HG03342 (cell line): Measurements from ENCODE around the gene PRR11.
"Not testable (repeated sequence)": the region's sequence is repeated elsewhere in the genome, so short reads cannot be mapped to it uniquely, and the experiment has no call there.

Experiments
- ATAC-seq: cut with Tn5 transposase; IDR thresholded peaks from one replicate; pipeline ENCODE4 v1.9.1; 2021; ENCODE audit warnings: mild to moderate bottlenecking, moderate library complexity; ENCODE audit not compliant: unreplicated experiment

The PRR11 gene

DNA sequence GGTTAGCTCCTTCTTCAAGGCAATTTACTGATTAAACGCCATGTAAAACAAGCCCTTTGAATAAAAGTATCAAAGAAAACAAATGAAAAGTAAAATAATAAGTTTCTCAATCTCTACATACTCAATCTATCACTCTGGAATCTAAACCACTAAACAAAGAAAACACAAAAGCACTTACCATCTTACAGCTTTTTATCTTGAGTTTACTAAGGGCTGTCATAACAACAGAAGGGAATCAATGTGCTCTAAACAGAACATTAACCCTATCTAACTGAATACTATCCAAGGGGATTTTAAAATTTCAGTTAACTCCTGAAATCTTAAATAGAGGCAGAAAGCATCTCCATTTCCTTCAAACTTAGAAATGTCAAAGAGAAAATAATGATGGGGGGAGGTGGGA, 4.0 kb upstream of the PRR11 start:
- no peak for ATAC-seq

DNA sequence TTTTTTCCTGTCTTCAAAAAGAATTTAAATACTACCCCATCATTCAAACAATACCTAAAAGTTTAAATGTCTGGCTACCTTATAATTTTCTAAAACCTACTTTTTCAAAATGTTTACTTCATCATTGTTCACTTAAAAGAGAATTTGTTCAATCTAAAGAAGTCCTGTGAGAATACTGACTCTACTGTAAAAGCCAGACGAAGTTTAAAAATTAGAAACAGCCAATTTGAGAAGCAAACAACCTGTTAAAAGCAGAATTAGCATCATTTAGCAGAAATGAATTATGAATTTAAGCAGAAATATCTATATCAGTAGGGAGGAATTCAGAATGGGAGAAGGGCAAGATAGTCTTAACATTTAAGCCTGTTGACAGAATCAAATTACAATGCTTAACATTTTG, 2.6 kb upstream of the PRR11 start:
- no peak for ATAC-seq

DNA sequence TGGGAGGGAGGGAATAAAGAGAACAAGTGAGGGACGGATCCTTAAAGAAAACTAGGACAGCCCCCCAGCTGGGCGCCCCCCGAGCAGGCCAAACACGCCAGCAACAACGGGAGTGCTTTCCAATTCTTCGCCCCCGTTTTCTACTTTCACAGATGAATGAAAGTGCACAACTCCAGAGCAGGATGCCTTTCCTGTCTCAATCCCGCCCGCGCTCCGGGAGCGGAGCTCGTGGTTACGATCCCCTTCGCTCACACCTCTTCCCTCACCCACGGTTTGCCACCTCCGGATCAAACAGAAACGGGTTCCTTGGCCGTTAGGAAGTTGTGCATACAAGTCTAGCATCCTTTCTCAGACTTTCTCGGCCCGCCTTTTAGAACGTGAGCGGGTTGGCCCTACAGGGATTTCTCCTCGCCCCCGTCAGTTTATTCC, 1.2 kb upstream of the PRR11 start:
- ATAC-seq: no peak

DNA sequence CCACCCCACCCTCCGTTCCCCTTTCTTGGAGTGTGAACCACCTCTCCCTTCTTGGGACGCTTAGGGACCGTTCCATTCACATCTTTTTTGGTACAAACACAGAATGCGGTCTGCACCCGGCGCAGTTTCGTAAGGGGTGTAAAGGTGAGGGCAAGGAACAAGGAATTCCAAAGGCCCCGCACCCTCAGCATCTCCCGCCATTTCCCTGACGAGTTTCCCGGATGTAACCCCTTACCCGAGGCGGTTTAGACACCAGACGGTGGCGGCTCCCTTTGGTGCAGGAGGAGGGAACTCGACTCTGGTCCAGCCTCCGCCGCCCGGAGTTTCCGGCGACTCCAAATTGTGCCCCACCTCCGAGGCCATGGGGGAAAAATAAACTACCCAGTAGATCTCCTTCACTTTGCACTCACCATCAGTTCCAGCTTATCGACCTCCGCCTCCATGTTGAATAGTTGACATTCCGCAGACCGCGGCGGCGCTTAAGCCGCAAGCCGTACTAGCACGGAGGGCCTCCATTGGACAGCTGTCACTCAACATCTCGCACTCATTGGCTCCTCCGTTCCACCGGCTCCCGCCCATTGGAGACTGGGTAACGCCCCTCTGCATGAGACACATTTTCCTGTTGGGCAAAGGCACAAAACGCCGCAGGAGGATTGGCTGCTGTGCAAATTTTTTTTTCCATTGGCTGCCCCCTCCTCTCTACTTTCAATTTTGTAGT, 666 bp upstream of the PRR11 start, which contains the start of gene SKA2:
TSS of gene SKA2 (minus strand) at position 466 of the 718 bp plus-strand sequence. CDS start at position 443, 23 bp downstream.
- peak; percentile 78 for ATAC-seq

DNA sequence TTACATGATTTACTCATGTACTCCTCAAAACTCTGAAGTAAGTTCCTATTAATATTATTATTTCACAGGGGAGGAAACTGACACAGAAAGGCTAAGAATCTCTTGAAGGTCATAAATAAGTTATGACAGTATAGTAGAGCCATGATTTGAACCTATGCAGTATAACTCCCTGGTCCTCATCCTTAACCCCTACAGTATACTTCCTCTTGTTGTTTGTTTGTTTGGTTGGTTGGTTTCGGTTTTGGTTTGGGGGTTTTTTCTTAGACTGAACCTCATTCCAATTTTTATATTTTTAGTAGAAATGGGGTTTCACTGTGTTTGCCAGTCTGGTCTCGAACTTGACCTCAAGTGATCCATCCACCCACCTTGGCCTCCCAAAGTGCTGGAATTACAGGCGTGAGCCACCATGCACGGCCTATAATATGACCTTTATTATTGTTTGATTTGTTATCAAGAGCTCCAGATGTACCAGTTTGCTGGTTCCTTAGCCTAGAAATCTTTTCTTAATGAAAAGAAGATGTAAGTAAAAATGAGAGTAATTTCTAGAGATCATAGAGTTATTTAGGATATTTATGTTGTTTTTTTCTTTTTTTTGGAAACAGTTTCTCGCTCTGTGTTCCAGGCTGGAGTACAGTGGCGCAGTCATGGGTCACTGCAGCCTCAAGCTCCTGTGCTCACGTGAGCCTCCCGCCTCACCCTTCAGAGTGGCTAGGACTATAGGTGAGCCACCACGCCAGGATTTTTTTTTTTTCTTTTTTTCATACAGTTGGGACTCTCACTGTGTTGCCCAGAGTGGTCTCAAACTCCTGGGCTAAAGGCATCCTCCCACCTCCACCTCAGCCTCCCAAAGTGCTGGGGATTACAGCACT, 4.8 kb downstream of the PRR11 start:
- no peak for ATAC-seq

DNA sequence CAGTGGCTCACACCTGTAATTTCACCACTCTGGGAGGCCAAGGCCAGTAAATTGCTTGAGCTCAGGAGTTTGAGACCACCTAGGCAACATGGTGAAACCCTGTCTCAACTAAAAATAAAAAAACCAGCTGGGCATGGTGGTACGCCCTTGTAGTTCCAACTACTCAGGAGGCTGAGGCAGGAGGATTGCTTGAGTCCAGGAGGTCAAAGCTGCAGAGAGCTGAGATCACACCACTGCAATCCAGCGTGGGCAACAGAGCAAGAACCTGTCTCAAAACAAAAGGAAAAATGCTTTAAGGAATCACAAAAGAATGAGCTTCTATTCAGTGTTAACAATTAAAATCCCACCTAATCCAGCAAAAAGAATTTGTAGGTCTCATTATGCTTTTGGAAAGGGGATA, 5.9 kb downstream of the PRR11 start:
- no peak for ATAC-seq

DNA sequence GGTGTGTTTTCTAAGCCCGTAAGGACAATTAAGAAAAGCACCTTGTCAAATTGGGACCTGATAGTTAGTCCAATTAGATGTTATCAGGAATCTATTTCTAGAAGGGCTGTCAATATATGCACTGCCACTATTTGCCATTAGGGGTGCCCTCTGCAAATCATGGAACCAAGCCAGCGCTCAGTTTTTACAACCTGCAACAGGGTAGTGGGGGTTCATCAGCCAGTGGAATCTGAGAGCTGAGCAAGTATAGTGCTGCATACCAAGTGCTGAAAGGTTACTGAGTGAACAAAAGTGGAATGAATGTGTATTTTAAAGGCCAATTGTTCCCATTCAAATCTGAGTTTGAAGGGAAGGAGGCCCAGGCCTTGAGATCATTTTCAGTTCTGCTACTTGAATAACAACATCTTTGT, 10.4 kb downstream of the PRR11 start:
- peak; percentile 51 for ATAC-seq

DNA sequence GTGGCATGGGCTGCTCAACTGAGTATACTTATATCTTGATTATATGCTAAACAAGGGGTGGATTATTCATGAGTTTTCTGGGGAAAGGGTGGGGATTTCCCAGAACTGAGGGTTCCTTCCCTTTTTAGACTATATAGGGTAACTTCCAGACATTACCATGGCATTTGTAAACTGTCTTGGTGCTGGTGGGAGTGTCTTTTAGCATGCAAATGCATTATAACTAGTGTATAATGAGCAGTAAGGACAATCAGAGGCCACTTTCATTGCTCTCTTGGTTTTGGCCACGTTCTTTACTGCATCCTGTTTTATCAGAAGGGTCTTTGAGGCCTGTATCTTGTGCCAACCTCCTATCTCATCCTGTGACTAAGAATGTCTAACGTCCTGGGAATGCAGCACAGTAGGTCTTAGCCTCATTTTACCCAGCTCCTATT, 12.0 kb downstream of the PRR11 start:
- no peak for ATAC-seq

DNA sequence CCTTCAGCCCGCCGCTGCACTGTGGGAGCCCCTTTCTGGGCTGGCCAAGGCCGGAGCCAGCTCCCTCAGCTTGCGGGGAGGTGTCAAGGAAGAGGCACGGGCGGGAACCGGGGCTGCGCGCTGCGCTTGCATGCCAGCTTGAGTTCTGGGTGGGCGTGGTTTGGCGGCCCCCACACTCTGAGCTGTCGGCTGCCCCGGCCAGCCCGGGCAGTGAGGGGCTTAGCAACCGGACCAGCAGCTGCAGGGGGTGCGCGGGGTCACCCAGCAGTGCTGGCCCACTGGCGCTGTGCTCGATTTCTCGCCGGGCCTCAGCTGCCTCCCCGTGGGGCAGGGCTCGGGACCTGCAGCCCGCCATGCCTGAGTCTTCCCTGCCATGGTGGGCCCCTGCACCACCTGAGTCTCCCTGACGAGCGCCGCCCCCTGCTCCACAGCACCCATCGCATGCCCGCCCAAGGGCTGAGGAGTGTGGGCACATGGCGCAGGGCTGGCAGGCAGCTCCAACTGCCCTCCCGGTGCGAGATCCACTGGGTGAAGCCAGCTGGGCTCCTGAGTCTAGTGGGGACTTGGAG, 17.0 kb downstream of the PRR11 start:
- no peak for ATAC-seq

DNA sequence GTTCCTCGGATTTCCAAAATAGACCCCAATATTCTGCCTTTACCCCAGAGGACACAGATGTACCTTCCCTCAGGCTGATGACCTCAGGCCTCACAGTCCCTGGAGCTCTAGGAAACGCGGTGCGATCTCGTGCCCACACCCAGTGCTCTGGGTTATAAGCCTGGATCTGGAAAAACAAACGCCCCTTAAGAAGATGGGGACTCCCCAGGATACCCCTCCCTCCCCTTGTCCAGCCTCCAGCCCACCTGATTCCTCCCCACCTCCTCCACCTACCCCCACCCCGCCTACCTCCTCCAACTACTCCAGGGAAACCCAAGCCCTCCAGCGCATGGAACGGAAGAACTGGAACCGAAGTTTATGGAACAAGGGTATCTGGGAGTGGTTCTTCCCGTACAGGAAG, 19.1 kb downstream of the PRR11 start:
- ATAC-seq: no peak

DNA sequence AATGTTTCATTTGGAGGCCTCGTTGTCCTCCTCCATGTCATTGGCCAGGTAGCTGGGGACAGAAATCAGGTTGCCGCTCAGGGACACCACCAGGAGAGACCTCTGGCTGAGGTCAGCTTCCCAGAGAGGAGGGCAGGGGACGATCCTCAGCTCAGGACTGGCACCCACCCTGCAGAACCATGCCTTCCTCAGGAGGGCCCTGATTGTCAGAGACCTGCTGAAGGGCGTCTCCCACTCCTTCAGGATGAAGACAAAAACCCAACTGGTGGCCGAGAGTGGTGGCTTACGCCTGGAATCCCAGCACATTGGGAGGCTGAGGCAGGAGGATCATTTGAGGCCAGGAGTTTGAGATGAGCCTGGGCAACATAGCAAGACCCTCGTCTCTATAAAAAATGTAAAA, 19.5 kb downstream of the PRR11 start:
- no peak for ATAC-seq

DNA sequence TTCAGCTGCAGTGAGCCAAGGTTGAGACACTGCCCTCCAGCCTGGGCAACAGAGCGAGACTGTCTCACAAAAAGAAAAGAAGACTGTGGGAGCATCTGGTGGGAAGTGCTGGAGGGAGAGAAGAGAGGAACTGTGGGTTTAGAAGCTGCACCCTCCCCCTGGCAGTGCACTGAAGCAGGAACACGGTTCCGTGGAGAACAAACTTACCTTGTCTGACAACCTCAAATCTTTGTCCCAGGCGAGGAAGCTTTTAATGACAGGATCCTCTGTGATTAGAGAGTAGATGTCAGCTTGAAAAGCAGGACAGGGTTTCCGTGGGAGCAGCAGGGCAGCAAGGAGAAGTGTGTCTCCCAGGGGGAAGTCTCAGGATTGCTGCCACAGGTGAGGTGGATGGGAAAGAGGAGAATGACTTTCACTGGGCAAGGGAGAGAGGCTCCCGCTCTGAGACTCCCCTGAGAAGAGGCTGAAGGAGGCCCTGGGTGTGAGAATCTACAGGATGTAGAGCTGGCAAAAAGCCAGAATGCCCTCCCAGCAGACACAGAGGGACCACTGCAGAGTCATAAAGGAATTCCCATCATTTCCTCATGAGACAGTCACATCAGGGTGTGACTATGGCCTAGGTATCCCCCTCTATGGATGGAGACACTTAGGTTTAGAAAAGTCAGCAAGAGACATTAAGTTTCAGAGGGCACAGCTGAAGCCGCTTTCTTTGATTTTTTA, 22.9 kb downstream of the PRR11 start:
- ATAC-seq: no peak

DNA sequence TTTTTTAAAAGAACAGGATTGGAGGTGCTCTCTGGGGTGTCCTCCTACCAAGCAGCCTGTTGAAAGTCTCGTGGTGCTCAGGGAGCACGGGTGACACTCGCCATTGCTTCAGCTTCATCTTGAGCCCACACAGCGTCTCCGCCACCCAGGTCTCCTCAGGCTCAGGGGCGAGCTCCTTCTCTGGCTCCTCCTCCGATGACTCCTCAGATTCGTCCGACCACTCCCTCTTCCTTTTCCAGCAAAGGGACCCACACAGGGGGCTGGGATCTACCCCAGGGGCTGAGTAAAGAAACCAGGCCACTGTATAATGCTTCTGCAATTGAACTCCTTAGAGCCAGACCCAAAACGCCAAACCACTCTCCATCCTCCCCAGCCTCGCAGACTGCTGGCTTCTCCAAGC, 24.1 kb downstream of the PRR11 start:
- not testable (repeated sequence) for ATAC-seq

DNA sequence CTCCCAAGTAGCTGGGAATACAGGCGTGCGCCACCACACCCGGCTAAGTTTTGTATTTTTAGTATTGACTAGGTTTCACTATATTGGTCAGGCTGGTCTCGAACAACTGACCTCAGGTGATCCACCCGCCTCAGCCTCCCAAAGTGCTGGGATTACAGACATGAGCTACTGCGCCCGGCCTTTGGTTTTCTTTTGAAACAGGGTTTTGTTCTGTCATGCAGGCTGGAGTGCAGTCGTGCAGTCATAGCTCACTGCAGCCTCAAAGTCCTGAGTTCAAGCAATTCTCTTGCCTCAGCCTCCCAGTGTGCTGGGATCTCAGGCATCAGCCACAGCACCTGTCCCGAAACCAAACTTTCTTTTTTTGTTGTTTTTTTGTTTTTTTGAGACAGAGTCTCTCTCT, 25.1 kb downstream of the PRR11 start:
- ATAC-seq: no peak

DNA sequence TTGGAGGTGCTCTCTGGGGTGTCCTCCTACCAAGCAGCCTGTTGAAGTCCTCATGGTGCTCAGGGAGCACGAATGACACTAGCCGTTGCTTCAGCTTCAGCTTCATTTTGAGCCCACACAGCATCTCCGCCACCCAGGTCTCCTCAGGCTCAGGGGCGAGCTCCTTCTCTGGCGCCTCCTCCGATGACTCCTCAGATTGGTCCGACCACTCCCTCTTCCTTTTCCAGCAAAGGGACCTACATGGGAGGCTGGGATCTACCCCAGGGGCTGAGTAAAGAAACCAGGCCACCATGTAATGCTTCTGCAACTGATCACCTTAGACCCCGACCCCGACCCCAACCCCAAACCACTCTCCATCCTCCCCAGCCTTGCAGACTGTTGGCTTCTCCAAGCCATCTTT, 25.9 kb downstream of the PRR11 start:
- no peak for ATAC-seq

DNA sequence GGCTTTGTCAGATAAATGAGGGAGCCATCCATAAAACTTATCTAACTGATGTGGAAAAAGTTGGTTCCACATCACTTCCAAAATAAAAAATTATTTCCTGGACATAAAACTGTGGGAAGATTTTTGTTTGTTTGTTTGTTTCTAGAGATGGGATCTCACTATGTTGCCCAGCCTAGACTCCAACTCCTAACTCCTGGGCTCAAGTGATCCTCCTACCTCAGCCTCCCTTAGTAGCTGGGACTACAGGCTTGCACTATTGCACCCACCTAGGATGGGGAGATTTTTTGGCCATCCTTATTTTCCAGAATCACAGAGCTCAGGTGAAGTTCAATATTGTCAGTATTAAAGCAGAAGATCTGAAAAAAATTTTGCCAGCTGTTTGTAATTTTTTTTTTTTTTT, 30.5 kb downstream of the PRR11 start:
- ATAC-seq: no peak

DNA sequence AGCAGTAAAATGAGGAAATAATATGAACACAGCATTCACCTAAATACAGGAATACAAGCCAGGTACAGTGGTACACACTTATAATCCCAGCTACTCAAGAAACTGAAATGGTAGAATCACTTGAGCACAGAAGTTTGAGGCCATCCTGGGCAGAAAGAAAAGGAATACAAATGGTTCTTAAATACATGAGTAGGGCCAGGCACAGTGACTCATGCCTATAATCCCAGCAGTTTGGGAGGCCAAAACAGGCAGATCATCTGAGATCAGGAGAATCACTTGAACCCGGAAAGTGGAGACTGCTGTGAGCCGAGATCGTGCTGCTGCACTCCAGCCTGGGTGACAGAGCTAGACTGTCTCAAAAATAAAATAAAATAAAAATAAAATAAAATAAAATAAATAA, 31.3 kb downstream of the PRR11 start:
- no peak for ATAC-seq

DNA sequence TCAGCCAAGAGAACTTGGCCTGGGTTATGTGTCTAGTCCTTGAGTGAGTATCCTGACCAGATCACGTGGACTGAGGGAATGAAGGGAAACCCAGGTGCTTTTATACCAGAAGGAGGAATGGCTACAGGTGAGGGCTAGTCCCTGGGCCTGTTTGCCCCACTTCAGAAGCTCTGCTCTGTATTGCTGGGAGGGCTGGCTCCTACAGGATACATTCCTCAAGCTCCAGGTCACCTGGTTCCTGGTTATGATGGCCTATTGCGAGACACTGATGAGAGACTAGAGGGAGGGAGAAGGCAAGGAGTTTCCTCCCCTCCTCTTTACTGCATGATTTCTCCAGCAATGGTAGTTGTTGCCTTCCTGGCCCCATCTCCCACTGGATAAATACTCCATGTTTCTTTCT, 35.3 kb downstream of the PRR11 start:
- ATAC-seq: no peak

DNA sequence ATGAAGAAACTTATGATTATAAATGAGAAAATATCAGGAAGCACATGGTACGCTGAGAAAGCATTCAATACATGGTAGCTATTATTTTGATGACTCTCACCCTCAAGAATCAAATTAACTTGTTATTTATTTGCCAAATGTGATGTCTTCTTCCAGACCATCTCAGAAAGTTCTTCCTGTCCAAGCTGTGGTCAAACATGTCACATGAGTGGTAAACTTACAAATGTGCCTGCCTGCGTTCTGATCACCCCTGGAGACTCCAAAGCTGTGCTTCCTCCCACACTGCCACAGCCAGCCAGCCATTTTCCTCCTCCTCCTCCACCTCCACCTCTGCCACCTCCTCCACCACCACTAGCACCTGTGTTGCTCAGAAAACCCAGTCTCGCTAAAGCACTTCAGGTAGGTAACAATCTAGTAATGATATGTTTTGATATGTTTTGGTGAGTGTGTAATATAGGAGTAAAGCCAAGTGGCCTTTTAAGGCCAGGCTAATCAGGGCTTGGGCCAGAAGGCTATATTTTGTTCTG, 37.9 kb downstream of the PRR11 start:
- no peak for ATAC-seq

DNA sequence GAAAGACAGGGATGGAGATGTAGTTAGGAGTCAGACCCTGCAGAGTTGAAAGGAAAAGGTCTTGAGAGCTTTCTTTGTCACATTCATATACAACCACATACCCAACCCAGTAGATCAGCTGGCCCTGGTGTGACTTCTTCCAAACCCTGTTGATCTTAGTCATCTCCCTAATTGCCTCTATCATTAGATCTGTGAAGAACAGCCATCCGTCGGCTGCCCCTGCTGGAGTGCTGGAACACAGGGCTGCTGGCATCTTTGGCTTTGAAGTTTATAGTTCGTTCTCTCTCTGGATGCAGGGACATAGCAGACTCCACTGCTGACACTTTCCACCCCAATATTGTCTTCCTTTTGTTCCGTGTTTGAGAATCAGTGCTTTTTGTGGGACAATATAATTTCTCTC, 43.9 kb downstream of the PRR11 start:
- ATAC-seq: no peak

DNA sequence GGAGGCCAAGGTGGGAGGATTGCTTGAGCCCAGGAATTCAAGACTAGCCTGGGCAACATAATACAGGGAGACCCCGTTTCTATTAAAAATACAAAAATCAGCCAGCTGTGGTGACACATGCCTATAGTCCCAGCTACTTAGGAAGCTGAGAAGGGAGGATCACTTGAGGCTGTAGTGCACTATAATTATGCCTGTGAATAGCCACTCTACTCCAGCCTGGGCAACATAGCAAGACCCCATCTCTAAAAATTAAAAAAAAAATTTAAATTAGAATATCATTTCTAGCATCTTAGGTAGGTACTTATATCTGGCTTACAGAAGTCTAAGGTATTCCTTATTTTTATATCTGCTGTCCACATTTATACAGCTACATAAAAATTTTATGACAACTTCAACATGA, 46.8 kb downstream of the PRR11 start:
- ATAC-seq: no peak
